HPDE6-E6E7 (cell line): ENCODE measurements around the gene MYLK.

ENCODE experiments used
- DNase-seq: peaks from one replicate; pipeline ENCODE4 v3.0.0; 2011; ENCODE audit warnings: missing footprints; ENCODE audit errors: extremely low spot score

MYLK gene

DNA sequence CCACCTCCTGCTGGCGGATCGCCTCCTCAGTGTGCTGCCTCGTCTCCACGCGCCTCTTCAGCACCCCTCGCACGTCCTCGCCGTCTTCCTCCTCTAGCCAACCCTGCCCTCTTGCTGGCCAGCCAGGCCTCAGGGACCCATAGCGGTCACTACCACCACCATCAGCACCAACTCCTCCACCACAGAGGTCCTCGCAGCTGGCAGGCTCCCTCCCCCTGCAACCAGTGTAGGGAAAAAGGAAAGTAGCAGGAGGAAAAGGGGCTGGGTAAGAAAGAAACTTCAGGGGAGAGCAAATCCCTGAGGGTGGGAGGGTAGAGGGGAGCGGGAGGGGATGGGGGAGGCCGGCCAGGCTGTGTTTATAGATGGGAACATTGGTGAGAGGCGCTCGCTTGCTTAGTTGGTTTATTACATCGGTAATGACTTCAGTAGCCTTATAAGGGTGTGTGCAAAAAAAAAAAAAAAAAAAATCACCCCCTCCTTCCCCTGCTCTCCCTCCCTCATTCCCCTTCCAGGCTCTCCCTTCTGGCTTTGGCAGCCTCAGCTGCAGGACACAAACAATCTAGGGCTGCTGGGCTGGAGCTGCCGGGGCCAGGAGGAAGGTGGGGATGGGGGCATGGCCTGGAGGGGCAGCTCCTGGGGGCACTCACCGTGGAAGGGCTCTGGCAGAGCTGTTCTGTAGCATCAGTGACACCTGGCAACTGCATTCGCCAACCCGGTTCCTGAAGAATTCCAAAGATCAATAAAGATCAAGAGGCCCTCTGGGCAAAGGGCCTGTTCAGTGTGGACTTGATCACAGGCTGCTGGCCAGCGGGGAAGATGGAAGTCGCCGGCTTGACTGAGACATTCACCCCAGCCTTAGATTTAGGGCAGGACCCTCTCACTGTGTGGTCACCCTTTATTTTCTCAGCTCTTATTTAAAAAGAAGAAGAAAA lies 183.1 kb downstream of the MYLK start:
- DNase-seq, result no peak

DNA sequence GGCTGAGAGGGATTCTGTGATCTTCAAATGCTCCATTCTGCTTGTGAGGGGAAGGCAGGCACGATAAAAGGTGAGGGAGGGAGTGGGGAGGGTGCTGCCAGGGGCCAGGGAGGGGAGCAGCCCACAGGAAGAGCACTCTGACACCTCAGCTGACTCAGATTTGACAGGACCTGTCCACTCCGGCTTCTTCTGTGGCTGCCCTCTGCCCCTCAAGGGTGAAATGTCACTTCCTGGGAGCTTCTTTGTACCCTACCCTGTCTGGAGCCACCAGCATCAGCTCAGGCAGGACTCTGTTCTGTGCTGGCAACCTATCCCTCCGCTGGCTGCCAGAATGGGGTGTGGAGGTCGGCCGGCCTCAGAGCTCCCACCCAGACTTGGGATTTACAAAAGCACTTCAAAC lies 185.3 kb downstream of the MYLK start:
- no peak for DNase-seq

DNA sequence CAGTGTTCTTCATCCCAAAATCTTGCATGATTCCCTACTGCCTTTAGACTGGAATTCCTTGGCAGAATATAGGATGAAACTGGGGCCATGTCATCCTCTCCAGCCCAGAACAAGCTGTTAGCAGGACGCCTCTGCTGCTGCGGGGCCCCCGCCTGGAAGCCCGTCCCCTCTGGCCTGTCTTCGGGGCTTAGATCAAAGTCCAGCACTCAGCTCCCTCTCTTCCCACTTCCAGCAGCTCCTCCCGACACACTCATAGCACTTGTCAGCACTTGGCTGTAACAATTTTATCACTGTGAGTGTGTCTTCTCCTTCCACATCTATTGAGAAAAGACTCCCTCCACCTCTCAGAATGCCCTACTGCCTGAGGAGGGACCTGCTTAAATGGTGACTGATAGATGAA lies 187.3 kb downstream of the MYLK start:
- DNase-seq, result no peak

DNA sequence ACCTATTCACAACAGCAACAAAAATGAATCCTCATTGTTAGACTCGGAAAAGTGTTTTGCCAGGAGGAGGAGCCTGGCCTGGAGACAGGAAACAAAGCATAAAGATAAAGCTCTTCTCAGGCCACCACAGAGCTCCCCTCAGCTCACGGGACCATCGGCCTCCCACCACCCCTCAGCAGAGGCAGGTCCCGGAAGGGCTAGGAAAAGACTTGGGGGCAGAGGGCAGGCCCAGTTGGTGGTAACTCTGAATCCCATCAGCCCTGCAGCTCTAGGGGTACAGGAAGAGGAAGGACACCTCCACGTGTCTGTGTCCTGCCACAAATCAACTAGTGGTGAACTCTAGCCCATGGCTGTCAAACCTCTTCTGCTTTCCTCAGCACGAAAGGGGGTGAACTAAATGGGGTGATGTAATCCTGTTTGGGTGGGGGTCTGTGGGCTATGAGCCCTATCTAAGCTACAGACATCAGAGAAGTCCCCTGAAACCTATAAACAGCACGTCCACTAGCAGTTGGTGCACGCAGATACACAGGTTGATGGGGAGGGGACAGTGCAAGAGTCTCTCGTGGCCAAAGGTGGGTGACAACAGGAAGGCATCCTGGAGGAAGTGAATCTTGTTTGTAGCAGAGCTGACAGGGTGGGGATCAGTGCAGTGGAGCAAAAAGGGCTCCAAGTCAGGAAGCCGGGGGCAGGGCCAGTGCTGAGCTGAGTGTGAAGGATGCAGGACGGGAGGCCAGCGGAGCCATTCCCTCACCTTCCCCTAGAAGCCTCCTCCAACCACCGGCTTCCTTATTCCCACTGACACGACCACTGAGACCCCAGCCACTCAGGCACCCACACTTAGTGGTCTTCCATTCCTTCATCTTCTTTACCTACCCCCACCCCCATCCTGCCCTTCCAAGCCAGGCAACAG lies 188.1 kb downstream of the MYLK start:
- DNase-seq, result no peak

DNA sequence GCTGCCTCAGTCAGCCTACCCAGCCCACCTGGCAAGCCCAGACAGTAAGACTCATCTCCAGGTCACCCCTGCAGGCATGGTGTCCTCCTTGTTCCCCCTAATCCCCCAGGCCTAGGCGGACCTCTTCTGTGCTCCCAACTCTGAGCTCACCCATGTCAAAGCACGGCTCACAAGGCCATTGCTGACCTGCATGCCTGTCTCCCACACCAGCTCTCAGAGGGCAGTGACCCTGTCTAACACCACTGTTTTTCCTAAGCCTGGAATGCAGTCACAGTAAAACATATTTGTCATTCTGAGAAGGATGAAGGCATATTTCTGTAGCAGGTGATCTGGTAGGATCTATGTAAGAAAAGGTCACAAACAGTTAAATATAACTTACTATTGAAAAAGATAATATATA lies 189.0 kb downstream of the MYLK start:
- DNase-seq, result no peak

DNA sequence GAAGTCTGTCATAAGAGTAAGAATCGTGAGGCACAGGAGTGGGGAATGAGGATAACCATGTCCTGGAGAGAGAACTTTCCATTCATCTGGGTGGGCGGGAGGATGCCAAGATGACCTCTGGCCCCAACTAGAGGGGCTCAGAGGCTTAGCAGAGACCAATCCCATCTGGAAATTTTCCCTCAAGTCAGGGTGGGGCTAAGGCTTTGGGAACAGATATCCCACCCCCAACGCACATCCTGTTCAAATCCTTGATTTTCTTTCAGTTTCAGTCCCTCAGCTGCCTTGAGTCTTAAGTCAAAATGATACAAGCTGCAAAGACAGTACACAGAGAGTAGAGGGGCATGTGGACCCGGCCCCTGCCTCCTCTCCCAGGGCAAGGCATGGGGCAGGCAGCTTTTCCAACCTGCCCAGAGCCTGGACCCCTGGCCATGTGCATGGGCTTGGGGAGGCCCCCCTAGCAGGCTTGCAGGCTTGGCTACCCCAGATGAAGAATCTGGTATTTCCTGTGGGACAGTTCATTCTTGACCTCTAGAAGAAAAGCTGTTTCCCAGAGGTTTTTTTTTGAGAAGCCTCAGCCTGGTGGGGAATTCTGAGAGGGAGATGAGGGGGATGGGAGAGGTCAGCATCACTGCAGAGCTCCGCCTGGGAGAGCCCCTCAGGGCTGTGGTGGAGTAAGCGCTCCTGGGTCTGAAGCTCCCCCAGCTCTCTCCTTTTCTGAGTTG lies 189.6 kb downstream of the MYLK start:
- DNase-seq, result no peak

DNA sequence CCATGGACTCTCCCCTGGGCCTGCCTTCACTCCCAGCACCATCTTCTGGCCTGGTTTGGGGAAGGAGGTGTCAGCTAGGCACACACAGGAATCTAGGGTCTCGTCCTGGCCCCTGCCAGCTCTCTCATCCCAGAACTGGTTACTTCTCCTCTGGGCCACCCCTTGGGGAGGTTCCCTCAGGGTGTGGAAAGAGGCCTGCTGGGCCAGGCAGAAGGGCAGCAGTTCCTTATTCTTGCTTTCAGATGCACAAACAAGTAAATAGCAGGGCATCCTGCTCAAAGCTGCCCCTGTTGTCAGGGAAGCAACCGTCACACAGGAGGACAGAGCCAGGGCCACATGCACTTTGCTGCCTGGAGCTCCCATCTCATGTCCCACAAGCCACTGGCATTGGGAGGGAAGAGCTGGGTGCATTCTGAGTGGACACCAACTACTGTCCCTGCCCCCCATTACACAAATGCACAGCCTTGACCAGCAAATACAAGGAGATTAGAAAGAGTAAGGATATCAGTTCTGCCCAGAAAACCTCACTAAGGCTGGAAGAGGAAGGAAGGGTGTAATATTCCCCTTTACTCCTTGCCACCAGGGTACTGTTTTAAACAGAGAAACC lies 190.4 kb downstream of the MYLK start:
- no peak for DNase-seq

DNA sequence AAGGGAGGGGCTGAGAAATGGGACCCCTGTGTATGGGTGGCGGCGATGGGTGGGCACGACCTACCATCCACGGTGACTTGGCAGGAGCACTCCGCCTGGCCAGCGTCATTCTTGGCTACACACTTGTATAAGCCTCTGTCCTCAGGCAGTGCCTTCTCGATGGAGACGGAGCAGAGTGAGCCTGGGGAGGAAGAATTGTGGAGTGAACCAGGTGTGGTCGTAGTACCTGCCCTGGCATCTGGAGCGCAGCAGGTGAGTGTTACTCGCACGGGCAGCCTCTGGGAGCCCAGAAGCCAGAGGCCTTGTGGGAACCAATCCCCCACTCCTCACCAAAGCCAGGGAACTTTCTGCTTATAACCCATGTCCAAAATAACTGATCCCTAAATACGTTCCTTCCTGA lies 191.5 kb downstream of the MYLK start:
- DNase-seq, result no peak

DNA sequence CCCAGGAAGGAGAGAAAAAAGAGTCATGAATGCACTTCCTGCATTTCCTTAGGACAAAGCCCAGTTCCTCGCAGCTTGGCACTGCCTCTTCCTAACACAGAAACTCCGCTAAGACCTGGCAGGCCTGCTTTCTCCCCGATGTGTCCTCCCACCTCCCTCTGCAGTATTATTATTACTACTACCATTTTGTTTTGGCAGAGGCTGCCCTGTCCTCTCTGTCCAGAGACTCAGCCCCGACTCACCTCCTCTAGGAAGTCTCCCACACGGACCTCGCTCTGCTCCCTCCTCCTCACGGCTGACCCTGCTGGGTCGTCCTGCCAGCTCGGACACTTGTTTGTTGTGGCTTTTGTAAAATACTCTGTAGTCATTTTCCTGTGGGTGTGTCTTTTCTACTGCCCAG lies 192.1 kb downstream of the MYLK start:
- no peak for DNase-seq

DNA sequence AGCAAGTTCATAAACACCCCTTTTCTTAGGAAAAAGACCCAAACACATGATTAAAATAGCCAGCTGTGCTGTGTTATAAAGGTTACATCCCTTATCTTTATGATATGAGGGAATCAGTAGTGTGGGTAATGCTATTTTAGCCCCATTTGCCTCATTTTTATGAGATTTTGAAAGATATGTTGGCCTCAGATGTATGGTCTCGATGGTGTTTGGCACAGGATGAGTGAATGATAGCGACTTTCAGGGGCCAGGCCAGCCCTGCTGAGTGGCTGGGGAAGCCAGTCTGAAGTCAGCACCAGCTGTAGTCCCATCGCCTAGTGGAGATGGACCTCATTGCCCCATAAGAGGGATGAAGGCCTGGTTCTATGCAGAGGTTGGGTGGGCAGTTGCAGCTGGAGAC lies 194.3 kb downstream of the MYLK start:
- DNase-seq, result no peak

DNA sequence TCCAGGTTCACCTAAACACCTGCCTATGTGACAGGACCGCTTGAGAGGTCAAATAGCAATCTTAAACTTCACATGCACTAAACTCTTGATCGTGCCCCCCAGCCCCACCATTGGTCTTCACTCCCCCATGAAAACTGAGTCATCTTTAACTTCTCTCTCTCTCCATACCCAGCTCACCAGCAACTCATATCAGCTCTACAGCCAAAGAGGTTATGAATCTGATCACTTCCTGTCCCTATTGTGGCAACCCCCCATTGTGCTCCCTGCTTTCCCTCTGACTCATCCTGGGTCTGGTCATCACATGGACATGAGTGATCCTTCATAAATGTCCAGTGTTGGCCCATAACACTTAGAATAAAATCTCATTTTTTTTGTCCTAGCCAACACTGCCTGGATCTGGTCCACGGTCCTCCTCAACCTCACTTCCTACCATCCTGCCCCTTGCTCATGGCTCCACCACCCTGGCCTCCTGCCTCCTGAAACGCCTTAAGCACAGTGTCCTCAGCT lies 195.8 kb downstream of the MYLK start:
- peak; percentile 32 for DNase-seq

DNA sequence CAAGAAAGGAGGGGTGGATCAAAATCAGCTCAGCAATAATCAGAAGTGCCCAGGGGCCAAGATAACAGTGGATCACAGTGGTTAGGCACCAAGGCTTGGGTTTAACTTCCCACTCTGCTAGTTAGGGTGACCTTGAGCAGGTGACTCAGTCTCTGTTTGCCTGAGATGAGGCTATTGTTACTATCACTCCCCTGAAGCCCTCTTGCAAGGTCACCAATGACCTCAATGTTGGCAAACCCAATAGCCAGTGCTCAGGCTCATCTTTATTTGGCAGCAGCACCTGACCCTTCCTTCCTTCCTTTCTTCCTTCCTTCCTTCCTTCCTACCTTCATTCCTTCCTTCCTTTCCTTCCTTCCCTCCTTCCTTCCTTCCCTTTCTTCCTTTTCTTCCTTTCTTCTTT lies 196.8 kb downstream of the MYLK start:
- no peak for DNase-seq

DNA sequence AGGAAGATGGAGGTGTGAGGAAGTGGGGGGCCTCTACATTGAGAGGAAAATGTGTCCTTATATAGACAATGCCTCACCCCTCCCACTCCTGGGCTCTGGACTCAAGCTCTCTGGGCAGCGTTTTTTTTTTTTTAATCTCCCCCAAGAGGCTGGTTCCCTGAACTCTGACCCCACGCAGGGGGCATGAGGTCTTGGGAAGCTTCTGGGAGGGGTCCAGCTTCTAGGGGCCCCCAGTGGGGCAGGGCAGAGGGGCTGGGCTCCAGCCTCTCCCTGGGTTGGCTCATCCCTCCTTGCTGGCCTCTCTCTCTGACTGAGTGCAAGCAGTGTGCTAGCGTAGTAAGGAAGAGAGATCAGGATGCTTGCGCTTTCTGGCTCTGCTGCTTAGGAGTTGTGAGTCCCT lies 197.9 kb downstream of the MYLK start:
- no peak for DNase-seq

DNA sequence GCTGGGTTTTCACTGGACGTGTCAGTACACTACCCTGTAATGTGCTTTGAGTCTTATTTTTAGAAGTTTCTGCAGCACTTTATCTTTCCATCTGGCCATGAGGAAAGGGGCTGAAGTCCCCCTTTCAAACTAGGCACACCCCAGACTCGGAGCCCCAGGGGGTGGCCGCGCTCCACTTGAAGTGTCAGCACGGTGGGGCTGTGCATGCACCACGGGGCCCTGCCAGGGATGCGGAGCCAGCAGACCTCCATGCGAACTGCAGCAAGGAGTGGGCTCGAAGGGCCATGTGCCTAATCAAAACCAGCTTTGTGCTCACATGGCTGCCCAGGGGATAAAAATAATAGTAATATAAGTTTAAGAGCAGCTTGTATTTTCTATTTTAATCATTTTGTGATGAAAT lies 198.4 kb downstream of the MYLK start:
- no peak for DNase-seq

DNA sequence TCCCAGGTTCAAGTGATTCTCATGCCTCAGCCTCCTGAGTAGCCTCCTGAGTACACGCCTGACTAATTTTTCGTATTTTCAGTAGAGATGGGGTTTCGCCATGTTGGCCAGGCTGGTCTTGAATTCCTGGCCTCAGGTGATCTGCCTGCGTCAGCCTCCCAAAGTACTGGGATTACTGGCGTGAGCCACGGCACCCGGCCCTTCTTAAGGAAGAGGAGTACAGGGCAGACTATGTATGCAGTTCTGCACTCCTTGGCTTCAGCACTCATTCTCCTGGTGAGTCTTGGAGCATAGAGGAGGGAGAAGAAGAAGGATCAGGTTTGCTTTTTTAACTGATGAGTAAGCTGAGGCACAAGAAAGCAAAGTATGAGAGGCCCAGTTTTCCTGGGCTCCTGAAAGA lies 199.5 kb downstream of the MYLK start:
- DNase-seq, result no peak

DNA sequence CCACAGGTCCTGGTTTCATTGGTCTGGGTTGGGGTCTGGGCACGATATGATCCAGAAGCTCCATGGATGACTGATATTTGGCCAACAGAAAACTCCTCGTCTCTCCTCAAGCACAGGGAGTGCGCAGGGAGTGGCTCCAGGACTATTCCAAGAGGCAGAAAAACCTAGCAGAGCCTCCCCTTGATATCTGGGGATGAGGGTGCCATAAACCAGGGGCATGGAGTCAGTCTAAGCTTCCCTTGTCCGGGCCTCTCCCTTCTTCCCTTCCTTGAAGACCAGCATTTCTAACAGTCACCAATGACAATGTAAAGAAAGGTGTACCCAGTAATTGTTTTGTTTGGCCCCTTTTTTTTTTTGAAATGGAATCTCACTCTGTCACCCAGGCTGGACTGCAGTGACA lies 199.9 kb downstream of the MYLK start:
- no peak for DNase-seq

DNA sequence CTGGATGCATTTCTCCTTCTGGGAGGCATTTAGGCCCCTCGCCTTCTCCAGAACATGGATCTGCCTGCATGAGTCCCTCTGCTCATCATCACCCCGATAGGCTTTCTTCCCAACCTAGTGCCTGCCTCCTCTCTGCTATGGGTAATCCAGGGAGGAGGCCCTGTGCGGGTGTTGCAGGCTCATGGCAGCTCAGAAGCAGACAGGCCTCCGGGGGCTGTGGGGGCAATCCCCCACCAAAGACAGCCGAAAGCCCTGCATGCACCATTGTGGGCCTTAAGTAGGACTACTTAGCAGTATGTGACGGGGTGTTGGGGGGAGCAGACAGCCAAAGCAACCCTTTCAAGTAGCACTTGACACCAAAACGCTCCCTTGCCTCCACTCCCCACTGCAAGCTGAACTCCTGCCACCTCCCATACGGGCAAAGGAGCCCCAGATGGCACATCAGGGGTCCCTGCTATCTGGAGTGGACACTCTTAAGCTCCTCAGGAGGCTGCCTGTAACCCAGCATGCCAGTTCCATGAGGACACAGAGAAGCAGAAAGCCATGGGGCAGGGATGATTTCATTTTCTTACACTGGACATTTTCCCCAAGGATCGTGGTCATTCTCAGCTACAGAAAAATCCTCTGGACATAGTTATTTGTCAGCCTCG lies 200.5 kb downstream of the MYLK start:
- DNase-seq, result no peak

DNA sequence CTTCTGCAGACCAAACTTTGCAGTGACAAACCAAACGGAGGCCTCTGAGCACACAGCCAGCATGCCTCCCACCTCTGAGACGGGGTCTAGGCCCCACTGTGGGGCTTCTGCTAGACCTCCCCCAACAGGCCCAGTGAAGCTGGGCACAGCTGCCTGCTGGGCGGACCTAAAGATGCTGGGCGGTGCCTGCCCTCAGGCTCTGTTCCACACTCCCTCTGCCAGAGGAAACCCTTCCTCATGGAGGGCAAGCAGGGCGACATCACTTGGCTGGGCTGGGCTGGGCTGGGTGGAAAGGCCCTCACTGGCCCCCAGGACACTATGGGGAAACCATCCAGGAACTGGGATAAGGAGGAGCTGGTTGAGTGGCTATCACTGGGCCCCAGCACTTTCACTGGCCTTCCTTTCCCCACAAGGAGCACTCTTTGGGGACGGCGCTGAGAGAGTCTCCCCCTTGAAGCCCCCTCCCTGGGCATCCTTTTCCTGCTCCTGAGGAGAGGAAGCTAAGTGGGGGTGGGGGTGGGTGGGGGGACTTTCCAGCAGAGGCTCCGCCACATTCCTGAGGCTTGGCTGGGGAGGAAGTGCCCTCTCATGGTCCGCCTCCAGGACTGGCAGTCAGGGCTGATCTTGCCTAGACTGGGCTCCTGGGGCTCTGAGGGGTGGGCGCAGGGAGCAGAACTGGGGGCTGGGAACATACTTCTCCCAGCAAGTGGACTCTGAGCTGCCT lies 201.2 kb downstream of the MYLK start:
- DNase-seq, result no peak

DNA sequence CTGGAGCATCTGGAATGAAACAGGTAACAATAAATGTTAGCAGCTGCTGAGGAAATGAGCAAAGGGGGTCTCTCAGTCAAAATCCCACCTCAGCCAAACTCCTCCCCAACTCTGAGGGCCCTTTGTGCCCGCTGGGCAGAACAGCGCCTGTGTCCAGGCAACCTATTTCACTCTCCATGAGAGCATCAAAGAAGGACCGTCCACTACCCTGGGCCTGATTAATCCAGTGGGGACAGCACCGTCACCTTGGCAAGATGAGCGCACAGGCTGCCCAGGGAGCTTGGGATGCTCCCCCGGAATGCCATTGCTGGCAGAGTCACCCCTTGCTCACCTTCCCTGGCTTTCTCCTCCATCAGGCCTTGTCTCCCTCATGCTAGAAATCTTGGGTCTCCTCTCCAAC lies 201.8 kb downstream of the MYLK start:
- DNase-seq, result no peak

DNA sequence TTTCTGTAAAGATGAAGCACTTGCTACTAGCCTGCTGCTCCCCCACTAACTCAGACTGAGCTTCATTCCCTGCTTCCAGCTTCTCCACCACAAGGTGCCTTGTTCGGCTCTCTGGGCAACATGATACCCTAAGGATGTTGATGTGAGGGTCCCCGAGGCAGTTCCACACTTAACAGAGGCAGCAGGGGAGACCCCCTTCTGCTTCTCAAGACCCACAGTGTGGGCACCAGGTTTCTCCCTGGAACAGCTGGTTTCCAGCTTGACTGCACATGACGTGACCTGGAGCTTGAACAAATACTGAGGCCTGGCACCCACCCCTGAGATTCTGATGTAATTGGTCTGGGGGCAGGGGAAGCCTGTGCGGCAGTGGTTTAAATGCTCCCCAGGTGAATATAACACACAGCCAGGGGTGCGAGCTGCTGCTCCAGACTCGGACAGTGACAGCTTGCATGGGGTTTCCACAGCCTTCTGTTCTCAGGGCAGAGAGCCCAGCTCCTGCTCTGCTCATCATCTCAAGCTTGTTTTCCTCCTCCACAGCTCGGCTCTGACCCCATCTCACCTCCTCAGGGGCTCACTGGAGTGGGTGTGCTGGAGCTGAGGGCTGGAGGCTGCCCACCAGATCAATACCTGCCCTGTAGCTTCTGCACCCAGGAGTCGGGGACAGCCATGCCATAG lies 204.3 kb downstream of the MYLK start:
- no peak for DNase-seq
